Mesothelial cell of epicardium (in vitro differentiated cells): ENCODE results near the gene FNDC3A. TPM values are rescaled to one million over a fixed set of nuclear protein-coding genes. Genes with fewer than 3 reads are reported as not detected.

Experiments used
- DNase-seq, 2 experiments: peaks; one replicate each; pipeline ENCODE4 v3.0.0; 2021; ENCODE audit warnings: low spot score in 2 of 2; ENCODE audit not compliant: unreplicated experiment in 2 of 2
- H3K27ac Mint-ChIP-seq: 2 replicates; pipeline ENCODE4 v1.8.0; 2021; ENCODE audit warnings: mixed read lengths
- H3K27me3 Mint-ChIP-seq: 2 replicates; pipeline ENCODE4 v1.8.0; 2021; ENCODE audit warnings: low read depth, mixed read lengths
- H3K36me3 Mint-ChIP-seq: 2 replicates; pipeline ENCODE4 v1.8.0; 2021; ENCODE audit warnings: mixed read lengths
- H3K4me1 Mint-ChIP-seq: 2 replicates; pipeline ENCODE4 v1.8.0; 2021; ENCODE audit warnings: mixed read lengths
- H3K4me3 Mint-ChIP-seq: 2 replicates; pipeline ENCODE4 v1.8.0; 2021; ENCODE audit warnings: mild to moderate bottlenecking, moderate library complexity, mixed read lengths
- H3K9me3 Mint-ChIP-seq: 2 replicates; pipeline ENCODE4 v1.8.0; 2021; ENCODE audit warnings: mixed read lengths
- CTCF ChIP-seq: fragments of 200-600 bp; sonication (generic); IDR thresholded peaks from one replicate; pipeline ENCODE4 v1.5.0; 2021; ENCODE audit warnings: antibody characterized with exemption; ENCODE audit not compliant: unreplicated experiment
- total RNA-seq: library from RNA; stranded (reverse); gene quantifications from 3 replicates; pipeline ENCODE4 v1.2.1, GENCODE V29; 2021

FNDC3A gene
- total RNA-seq, 1 donor from 2014 or later = 94.1 TPM

GRCh38 chr13:49098198-49098597 is 122.5 kb downstream of the FNDC3A start:
- Mint-ChIP-seq H3K4me3 (no peak overlapping the region), H3K27ac (peak overlapping the region; percentile 2), H3K9me3 (no peaks in the 10 kb centered on the region), H3K27me3 (no peaks in the 10 kb centered on the region), H3K36me3 (no peaks in the 10 kb centered on the region), H3K4me1 (peaks cover 19% of the 10 kb centered on the region)
- no peak for DNase-seq
- no peak for TF ChIP-seq CTCF

- H3K4me1 Mint-ChIP-seq = peaks cover 19% of the 10 kb centered on the region
Observed at GRCh38 chr13:49098771-49099512, 123.2 kb downstream of the FNDC3A start.

GRCh38 chr13:49099513-49099877 is 123.8 kb downstream of the FNDC3A start:
- H3K27ac Mint-ChIP-seq = no peak overlapping the region
- H3K36me3 Mint-ChIP-seq = no peaks in the 10 kb centered on the region
- peaks cover 19% of the 10 kb centered on the region for H3K4me1 Mint-ChIP-seq
- no peak for TF ChIP-seq CTCF
- H3K4me3 Mint-ChIP-seq = no peak overlapping the region
- H3K27me3 Mint-ChIP-seq = no peaks in the 10 kb centered on the region
- no peak for DNase-seq
- H3K9me3 Mint-ChIP-seq = no peaks in the 10 kb centered on the region

More at GRCh38 chr13:49098771-49099512, 123.2 kb downstream of the FNDC3A start:
- no peaks in the 10 kb centered on the region for H3K36me3 Mint-ChIP-seq
- H3K27me3 Mint-ChIP-seq = no peaks in the 10 kb centered on the region
- no peak for DNase-seq
- H3K9me3 Mint-ChIP-seq = no peaks in the 10 kb centered on the region
- H3K27ac Mint-ChIP-seq = peak overlapping the region; percentile 13
- no peak overlapping the region for H3K4me3 Mint-ChIP-seq
- TF ChIP-seq CTCF = no peak

GRCh38 chr13:49100637-49101570 is 125.2 kb downstream of the FNDC3A start:
- Mint-ChIP-seq H3K27me3 (no peaks in the 10 kb centered on the region), H3K36me3 (no peaks in the 10 kb centered on the region), H3K27ac (no peak overlapping the region), H3K4me1 (peaks cover 19% of the 10 kb centered on the region), H3K9me3 (no peaks in the 10 kb centered on the region), H3K4me3 (no peak overlapping the region)
- DNase-seq = no peak
- no peak for TF ChIP-seq CTCF

- Mint-ChIP-seq H3K36me3 (no peaks in the 10 kb centered on the region), H3K27ac (no peak overlapping the region), H3K27me3 (no peaks in the 10 kb centered on the region), H3K4me1 (peaks cover 9% of the 10 kb centered on the region), H3K9me3 (no peaks in the 10 kb centered on the region), H3K4me3 (no peak overlapping the region)
- no peak for TF ChIP-seq CTCF
- DNase-seq = no peak
Observed at GRCh38 chr13:49108196-49108595, 132.5 kb downstream of the FNDC3A start.
